Type B pancreatic cell (in vitro differentiated cells): ENCODE results near the gene CCDC200. TPM values are rescaled to one million over a fixed set of nuclear protein-coding genes. Genes with fewer than 3 reads are reported as not detected.
"Not testable (repeated sequence)": the region's sequence is repeated elsewhere in the genome, so short reads cannot be mapped to it uniquely, and the experiment has no call there.

Experiments used
- DNase-seq: peaks from one replicate; pipeline ENCODE4 v3.0.0; 2021; ENCODE audit warnings: mixed read lengths; ENCODE audit not compliant: unreplicated experiment; ENCODE audit errors: extremely low spot score
- H3K27ac Mint-ChIP-seq: 2 replicates; pipeline ENCODE4 v1.8.0; 2021; ENCODE audit warnings: mild to moderate bottlenecking, mixed read lengths
- H3K27me3 Mint-ChIP-seq: 2 replicates; pipeline ENCODE4 v1.8.0; 2021; ENCODE audit warnings: mixed read lengths
- H3K36me3 Mint-ChIP-seq: 2 replicates; pipeline ENCODE4 v1.8.0; 2021; ENCODE audit warnings: mixed read lengths
- H3K4me1 Mint-ChIP-seq: one replicate; pipeline ENCODE4 v1.8.0; 2021; ENCODE audit warnings: mixed read lengths; ENCODE audit not compliant: unreplicated experiment
- H3K4me3 Mint-ChIP-seq: 2 replicates; pipeline ENCODE4 v1.8.0; 2021; ENCODE audit warnings: mild to moderate bottlenecking, mixed read lengths
- H3K9me3 Mint-ChIP-seq: 2 replicates; pipeline ENCODE4 v1.8.0; 2021; ENCODE audit warnings: mixed read lengths
- CTCF ChIP-seq: fragments of 200-600 bp; sonication (generic); conservative IDR thresholded peaks from 2 replicates; pipeline ENCODE4 v1.5.0; 2021; ENCODE audit warnings: antibody characterized with exemption, mild to moderate bottlenecking
- total RNA-seq: library from RNA; stranded (reverse); gene quantifications from 2 replicates; pipeline ENCODE4 v1.2.1, GENCODE V29; 2021; ENCODE audit warnings: low replicate concordance

CCDC200 gene
- total RNA-seq, 1 donor from 2014 or later: not detected

- no peak for TF ChIP-seq CTCF
- Mint-ChIP-seq H3K27me3 (no peaks in the 10 kb centered on the region), H3K36me3 (peaks cover 29% of the 10 kb centered on the region), H3K27ac (no peak overlapping the region), H3K9me3 (no peaks in the 10 kb centered on the region), H3K4me3 (no peak overlapping the region), H3K4me1 (no peaks in the 10 kb centered on the region)
- no peak for DNase-seq
Observed at GRCh38 chr17:43199633-43200032, 28.8 kb downstream of the CCDC200 start.

DNA sequence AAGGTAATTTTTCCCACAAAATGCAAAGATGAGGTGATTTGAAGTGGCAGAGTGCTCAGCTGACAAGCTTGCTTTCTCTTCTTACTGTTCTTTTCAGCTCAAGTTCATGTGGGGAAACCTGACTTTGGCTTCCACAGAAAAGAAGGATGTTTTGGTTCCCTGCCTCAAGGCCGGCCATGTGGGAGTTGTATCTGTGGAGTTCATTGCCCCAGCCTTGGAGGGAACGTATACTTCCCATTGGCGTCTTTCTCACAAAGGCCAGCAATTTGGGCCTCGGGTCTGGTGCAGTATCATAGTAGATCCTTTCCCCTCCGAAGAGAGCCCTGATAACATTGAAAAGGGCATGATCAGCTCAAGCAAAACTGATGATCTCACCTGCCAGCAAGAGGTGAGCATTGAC lies 35.2 kb downstream of the CCDC200 start:
- no peak for DNase-seq
- no peak for TF ChIP-seq CTCF
- peaks cover 25% of the 10 kb centered on the region for H3K36me3 Mint-ChIP-seq
- no peak overlapping the region for H3K4me3 Mint-ChIP-seq
- H3K27ac Mint-ChIP-seq: no peak overlapping the region
- no peaks in the 10 kb centered on the region for H3K4me1 Mint-ChIP-seq
- no peaks in the 10 kb centered on the region for H3K27me3 Mint-ChIP-seq
- no peaks in the 10 kb centered on the region for H3K9me3 Mint-ChIP-seq

DNA sequence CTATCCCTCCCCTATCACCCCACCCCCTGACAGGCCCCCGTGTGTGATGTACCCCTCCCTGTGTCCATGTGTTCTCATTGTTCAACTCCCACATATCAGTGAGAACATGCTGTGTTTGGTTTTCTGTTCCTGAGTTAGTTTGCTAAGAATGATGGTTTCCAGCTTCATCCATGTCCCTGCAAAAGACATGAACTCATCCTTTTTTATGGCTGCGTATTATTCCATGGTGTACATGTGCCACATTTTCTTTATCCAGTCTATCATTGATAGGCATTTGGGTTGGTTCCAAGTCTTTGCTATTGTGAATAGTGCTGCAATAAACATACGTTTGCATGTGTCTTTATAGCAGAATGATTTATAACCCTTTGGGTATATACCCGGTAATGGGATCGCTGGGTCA lies 41.8 kb downstream of the CCDC200 start:
- DNase-seq, H3K27me3 Mint-ChIP-seq, H3K27ac Mint-ChIP-seq, H3K4me3 Mint-ChIP-seq, H3K4me1 Mint-ChIP-seq, H3K9me3 Mint-ChIP-seq: not testable (repeated sequence)
- peaks cover 18% of the 10 kb centered on the region for H3K36me3 Mint-ChIP-seq

- Mint-ChIP-seq H3K27me3 (no peaks in the 10 kb centered on the region), H3K27ac (no peak overlapping the region), H3K9me3 (no peaks in the 10 kb centered on the region), H3K4me1 (no peaks in the 10 kb centered on the region), H3K4me3 (no peak overlapping the region), H3K36me3 (peaks cover 10% of the 10 kb centered on the region)
- no peak for DNase-seq
- TF ChIP-seq CTCF: no peak
Observed at GRCh38 chr17:43183921-43184320, 44.5 kb downstream of the CCDC200 start.

DNA sequence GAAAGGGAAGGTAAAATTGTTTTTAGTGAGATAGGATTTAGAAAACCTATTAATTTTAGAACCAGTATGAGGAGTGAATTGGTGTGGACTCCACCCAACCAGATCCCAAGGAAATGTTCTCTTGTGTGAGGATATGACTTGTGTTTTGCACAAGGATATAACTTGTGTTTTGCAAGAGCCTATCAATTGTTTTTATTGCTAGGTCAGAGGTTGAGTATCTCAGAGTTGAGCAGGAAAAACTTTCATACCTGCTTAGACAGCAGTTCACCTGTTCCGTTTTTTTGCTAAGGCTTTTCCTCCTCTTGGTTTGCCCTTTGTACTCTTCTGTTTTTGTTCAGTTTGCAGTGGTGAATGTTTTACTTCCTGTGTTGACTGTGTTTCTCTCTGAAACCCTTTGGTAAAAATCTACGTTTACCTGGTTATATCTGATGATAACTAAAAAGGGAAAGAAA lies 52.3 kb downstream of the CCDC200 start:
- Mint-ChIP-seq H3K9me3 (no peaks in the 10 kb centered on the region), H3K4me1 (peaks cover 19% of the 10 kb centered on the region), H3K36me3 (peaks cover 16% of the 10 kb centered on the region), H3K27ac (peak overlapping the region; percentile 14), H3K4me3 (peak overlapping the region; percentile 49), H3K27me3 (no peaks in the 10 kb centered on the region)
- no peak for TF ChIP-seq CTCF
- no peak for DNase-seq

DNA sequence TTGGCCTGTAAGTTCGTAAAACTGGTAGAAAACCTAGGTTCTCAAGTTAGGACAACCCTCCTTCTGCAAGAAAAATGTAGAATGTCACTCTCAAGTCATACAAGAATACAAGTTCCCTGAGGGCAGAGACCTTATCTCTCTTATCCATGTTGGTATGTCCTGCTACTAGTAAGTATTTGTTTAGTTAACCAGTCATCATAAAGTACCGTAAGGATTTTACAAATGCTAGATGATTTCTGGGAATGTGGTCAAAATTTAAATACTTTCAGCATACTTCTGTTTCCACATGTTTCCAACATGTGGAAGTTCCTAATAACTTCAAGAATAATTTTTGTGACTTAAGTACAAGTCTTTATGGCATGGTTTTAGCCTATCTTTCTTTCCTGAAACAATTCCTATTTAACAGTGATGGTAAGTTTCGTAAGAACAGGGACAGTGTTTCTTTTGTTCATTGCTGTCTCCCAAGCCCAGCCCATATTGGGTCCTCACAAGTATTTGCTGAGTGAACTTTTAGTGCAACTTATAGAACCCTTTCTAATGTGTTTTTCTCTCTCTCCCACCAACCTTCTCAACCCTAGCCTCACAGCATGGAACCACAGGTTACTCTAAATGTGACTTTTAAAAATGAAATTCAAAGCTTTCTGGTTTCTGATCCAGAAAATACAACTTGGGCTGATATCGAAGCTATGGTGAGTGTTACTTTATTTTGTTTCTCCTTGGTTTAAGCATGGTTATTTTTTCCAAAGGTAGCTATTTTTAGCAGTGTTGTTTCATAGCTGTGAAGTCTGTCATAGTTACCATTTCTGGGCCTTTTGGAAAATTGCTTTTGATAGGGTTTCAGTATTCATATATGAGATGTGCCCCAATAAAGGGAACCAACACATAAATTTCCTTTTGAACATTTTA lies 53.0 kb downstream of the CCDC200 start:
- H3K4me3 Mint-ChIP-seq: peak overlapping the region; percentile 11

More for the DNA sequence above, 53.0 kb downstream of the CCDC200 start:
- no peak for DNase-seq
- no peaks in the 10 kb centered on the region for H3K27me3 Mint-ChIP-seq
- H3K9me3 Mint-ChIP-seq: no peaks in the 10 kb centered on the region
- peaks cover 16% of the 10 kb centered on the region for H3K36me3 Mint-ChIP-seq
- TF ChIP-seq CTCF: no peak
- H3K4me1 Mint-ChIP-seq: peaks cover 19% of the 10 kb centered on the region
- peak overlapping the region; percentile 44 for H3K27ac Mint-ChIP-seq
